Muscle layer of duodenum (tissue), 2 donors: ENCODE results near the gene RLF.

Experiments
- H3K27ac ChIP-seq: one replicate; pipeline ENCODE4 v1.7.0; 2013; ENCODE audit warnings: mild to moderate bottlenecking, low read length
- H3K27me3 ChIP-seq: one replicate; pipeline ENCODE4 v1.7.0; 2013; ENCODE audit warnings: low read depth, mild to moderate bottlenecking, control low read depth, low read length
- H3K36me3 ChIP-seq, 2 donors: one replicate each; pipeline ENCODE4 v1.7.0; 2013; ENCODE audit warnings: low read length in 2 of 2, control low read depth in 1 of 2, mild to moderate bottlenecking in 1 of 2; ENCODE audit not compliant: insufficient read depth in 2 of 2, control insufficient read depth in 1 of 2
- H3K4me1 ChIP-seq, 2 donors: one replicate each; pipeline ENCODE4 v1.7.0; 2013; ENCODE audit warnings: low read length in 2 of 2, mild to moderate bottlenecking in 2 of 2, control low read depth in 1 of 2, moderate library complexity in 1 of 2; ENCODE audit not compliant: insufficient read depth in 2 of 2, control insufficient read depth in 1 of 2
- H3K4me3 ChIP-seq, 2 donors: one replicate each; pipeline ENCODE4 v1.7.0; 2013; ENCODE audit warnings: low read length in 2 of 2, low read depth in 1 of 2, mild to moderate bottlenecking in 1 of 2
- H3K9me3 ChIP-seq, 2 donors: one replicate each; pipeline ENCODE4 v1.7.0; 2013; ENCODE audit warnings: low read length in 2 of 2, control low read depth in 1 of 2, mild to moderate bottlenecking in 1 of 2; ENCODE audit not compliant: control insufficient read depth in 1 of 2
- donor health status: healthy.

RLF gene

GRCh38 chr1:40264354-40264781 lies 103.2 kb downstream of the RLF start:
- no peak overlapping the region for H3K4me3 ChIP-seq

GRCh38 chr1:40265298-40265697 lies 104.1 kb downstream of the RLF start:
- Histone ChIP-seq H3K27me3 (no peaks in the 10 kb centered on the region), H3K4me1 (peaks cover 0 to 37% of the 10 kb centered on the region in 2 donors), H3K27ac (no peak overlapping the region), H3K36me3 (peaks cover 32 to 46% of the 10 kb centered on the region in 2 donors), H3K9me3 (no peaks in the 10 kb centered on the region), H3K4me3 (no peak overlapping the region)

More at GRCh38 chr1:40264354-40264781, 103.2 kb downstream of the RLF start:
- Histone ChIP-seq H3K27ac (no peak overlapping the region), H3K27me3 (no peaks in the 10 kb centered on the region), H3K36me3 (peaks cover 29 to 47% of the 10 kb centered on the region in 2 donors), H3K4me1 (peaks cover 0 to 46% of the 10 kb centered on the region in 2 donors), H3K9me3 (no peaks in the 10 kb centered on the region)

GRCh38 chr1:40265919-40266318 lies 104.7 kb downstream of the RLF start:
- Histone ChIP-seq H3K9me3 (no peaks in the 10 kb centered on the region), H3K4me3 (no peak overlapping the region), H3K27me3 (no peaks in the 10 kb centered on the region), H3K36me3 (peaks cover 31 to 45% of the 10 kb centered on the region in 2 donors), H3K27ac (no peak overlapping the region), H3K4me1 (peaks cover 0 to 31% of the 10 kb centered on the region in 2 donors)

GRCh38 chr1:40266786-40267535 lies 105.8 kb downstream of the RLF start:
- no peak overlapping the region for H3K4me3 ChIP-seq
- no peaks in the 10 kb centered on the region for H3K9me3 ChIP-seq
- peak overlapping the region; percentile 62 for H3K27ac ChIP-seq
- peaks cover 30 to 40% of the 10 kb centered on the region in 2 donors for H3K36me3 ChIP-seq
- H3K27me3 ChIP-seq: no peaks in the 10 kb centered on the region
- peaks cover 0 to 28% of the 10 kb centered on the region in 2 donors for H3K4me1 ChIP-seq

- Histone ChIP-seq H3K4me3 (no peak overlapping the region), H3K36me3 (peaks cover 31 to 42% of the 10 kb centered on the region in 2 donors), H3K9me3 (no peaks in the 10 kb centered on the region), H3K4me1 (peaks cover 0 to 26% of the 10 kb centered on the region in 2 donors), H3K27ac (peak overlapping the region; percentile 62), H3K27me3 (no peaks in the 10 kb centered on the region)
Measured at GRCh38 chr1:40267767-40268187, 106.6 kb downstream of the RLF start.

DNA sequence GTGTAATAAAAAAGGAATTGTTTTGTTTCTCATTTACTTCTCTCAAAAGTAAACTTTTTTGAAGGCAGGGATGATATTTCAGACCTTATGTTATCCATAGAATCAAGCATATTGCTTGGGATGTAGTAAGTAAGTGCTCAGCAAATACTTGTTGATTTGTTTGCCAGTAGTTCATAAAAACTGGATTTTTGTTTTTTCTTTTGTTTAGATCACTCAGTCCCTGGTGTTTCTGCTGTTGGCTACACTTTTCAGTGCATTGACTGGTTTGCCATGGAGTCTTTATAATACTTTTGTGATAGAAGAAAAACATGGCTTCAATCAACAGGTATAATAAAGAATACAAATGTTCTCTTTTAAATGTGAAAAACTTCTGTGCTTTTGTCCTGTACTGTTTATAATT lies 107.0 kb downstream of the RLF start:
- Histone ChIP-seq H3K4me1 (peaks cover 0 to 21% of the 10 kb centered on the region in 2 donors), H3K9me3 (no peaks in the 10 kb centered on the region), H3K4me3 (no peak overlapping the region), H3K27ac (peak overlapping the region; percentile 62), H3K36me3 (peaks cover 28 to 41% of the 10 kb centered on the region in 2 donors), H3K27me3 (no peaks in the 10 kb centered on the region)

GRCh38 chr1:40270152-40270834 lies 109.1 kb downstream of the RLF start:
- H3K4me1 ChIP-seq: peaks cover 0 to 8% of the 10 kb centered on the region in 2 donors
- no peaks in the 10 kb centered on the region for H3K27me3 ChIP-seq
- H3K9me3 ChIP-seq: no peaks in the 10 kb centered on the region
- H3K36me3 ChIP-seq: peaks cover 26 to 41% of the 10 kb centered on the region in 2 donors
- no peak overlapping the region for H3K4me3 ChIP-seq
- no peak overlapping the region for H3K27ac ChIP-seq

- Histone ChIP-seq H3K27me3 (no peaks in the 10 kb centered on the region), H3K27ac (no peak overlapping the region), H3K4me3 (no peak overlapping the region), H3K36me3 (peaks cover 30 to 42% of the 10 kb centered on the region in 2 donors), H3K9me3 (no peaks in the 10 kb centered on the region), H3K4me1 (peaks cover 0 to 4% of the 10 kb centered on the region in 2 donors)
Measured at GRCh38 chr1:40272653-40273213, 111.5 kb downstream of the RLF start.

DNA sequence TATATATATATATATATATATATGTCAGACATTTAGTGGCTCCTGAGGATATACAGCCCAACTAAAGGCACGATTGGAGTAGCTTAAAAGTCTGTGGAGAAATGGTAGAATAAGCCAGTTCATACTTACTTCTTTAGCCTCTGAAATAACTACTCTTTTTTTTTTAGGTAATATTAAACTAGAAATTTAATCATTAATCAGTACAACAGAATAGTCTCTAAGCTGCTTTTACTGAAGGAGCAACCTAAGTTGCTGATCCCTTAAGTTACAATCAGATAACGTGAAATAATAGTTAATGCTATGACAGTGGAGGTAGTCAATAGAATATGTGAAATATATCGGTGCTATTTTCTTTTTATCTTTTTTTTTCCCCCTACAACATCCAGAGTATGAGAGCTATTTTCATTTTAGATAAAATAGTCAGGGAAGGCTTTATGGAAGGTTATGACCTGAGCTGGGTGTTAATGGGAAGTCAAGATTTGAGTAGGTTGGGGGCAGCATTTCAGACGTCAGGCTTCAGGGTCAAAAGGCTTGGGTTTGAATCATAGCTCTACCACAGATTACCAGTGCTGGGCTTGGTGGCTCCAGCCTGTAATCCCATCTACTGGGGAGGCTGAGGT lies 112.5 kb downstream of the RLF start:
- Histone ChIP-seq H3K9me3 (no peaks in the 10 kb centered on the region), H3K4me1 (peaks cover 0 to 3% of the 10 kb centered on the region in 2 donors), H3K4me3 (no peak overlapping the region), H3K27ac (no peak overlapping the region), H3K27me3 (no peaks in the 10 kb centered on the region), H3K36me3 (peaks cover 30 to 34% of the 10 kb centered on the region in 2 donors)

DNA sequence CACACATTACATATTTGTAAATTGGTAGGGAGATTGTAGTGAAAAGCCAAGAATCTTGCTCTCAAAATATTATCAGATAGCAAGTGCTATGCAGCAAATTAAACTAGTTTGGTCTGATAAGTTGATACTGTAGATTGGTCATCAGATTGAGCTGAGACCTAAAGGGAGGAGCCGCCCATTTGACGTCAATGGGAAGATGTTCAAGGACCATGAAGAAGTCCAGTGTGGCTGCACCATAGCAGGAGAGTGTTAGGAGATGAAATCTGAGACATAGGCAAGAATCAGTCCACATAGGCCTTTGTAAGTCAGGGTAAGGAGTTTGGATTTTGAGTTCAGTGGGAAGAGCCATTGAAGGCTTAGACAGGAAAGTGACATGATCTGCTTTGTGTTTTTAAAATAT lies 113.1 kb downstream of the RLF start:
- peaks cover 30 to 36% of the 10 kb centered on the region in 2 donors for H3K36me3 ChIP-seq

GRCh38 chr1:40276122-40276521 lies 114.9 kb downstream of the RLF start:
- no peaks in the 10 kb centered on the region for H3K27me3 ChIP-seq
- no peaks in the 10 kb centered on the region for H3K4me1 ChIP-seq
- H3K27ac ChIP-seq: no peak overlapping the region
- no peaks in the 10 kb centered on the region for H3K9me3 ChIP-seq
- H3K36me3 ChIP-seq: peaks cover 17 to 40% of the 10 kb centered on the region in 2 donors
- H3K4me3 ChIP-seq: no peak overlapping the region

More for the DNA sequence above, 113.1 kb downstream of the RLF start:
- H3K9me3 ChIP-seq: no peaks in the 10 kb centered on the region
- no peak overlapping the region for H3K27ac ChIP-seq
- H3K4me3 ChIP-seq: no peak overlapping the region
- peaks cover 0 to 3% of the 10 kb centered on the region in 2 donors for H3K4me1 ChIP-seq
- H3K27me3 ChIP-seq: no peaks in the 10 kb centered on the region
